ENCODE measurements around the gene IQCM.
"Not testable (repeated sequence)": the region's sequence is repeated elsewhere in the genome, so short reads cannot be mapped to it uniquely, and the experiment has no call there.

Gene IQCM

GRCh38 chr4:149518471-149518870 lies 297.2 kb downstream of the IQCM start:
- Histone ChIP-seq H3K36me3 (ENCODE audit: control insufficient read depth, insufficient read depth, low read length) (no peaks in the 10 kb centered on the region), H3K4me2 (ENCODE audit: low read length) (no peak overlapping the region), H3K9me3 (ENCODE audit: control insufficient read depth, low read length) (no peaks in the 10 kb centered on the region), H3K4me3 (ENCODE audit: low read depth, low read length) (no peak overlapping the region), H3K9ac (no peak overlapping the region), H3K27ac (no peak overlapping the region), H3K4me1 (no peaks in the 10 kb centered on the region), H2AFZ (no peak overlapping the region), H3K27me3 (ENCODE audit: control insufficient read depth, insufficient read depth, low read length) (no peaks in the 10 kb centered on the region), H3K79me2 (no peaks in the 10 kb centered on the region)
- no peak for TF ChIP-seq CTCF (IDR thresholded peaks at IDR 0.05)

DNA sequence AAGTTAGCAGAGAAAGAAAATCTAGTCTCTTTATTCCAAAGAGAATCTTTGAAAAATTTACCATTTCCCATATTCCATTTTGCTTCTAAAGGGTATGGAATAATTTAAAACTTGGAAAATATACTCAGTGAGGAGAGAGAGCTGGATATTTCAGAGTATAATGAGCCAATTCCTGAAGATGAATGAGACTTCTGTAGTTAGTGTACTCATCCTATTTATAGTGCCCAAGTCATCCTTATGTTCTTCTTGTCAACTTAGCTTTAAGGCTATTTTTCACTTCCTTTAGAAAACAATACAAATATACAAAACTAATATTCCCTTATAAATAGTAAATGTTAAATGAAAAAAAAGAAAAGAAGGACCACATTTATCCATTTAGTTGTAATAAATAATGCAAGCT lies 302.6 kb downstream of the IQCM start:
- no peak overlapping the region for H2AFZ ChIP-seq
- H3K79me2 ChIP-seq = no peaks in the 10 kb centered on the region
- H3K27me3 ChIP-seq (ENCODE audit: control insufficient read depth, insufficient read depth, low read length) = no peaks in the 10 kb centered on the region
- H3K4me3 ChIP-seq (ENCODE audit: low read depth, low read length) = no peak overlapping the region
- no peak for TF ChIP-seq CTCF (IDR thresholded peaks at IDR 0.05)
- H3K9ac ChIP-seq = no peak overlapping the region
- no peaks in the 10 kb centered on the region for H3K9me3 ChIP-seq (ENCODE audit: control insufficient read depth, low read length)
- H3K27ac ChIP-seq = no peak overlapping the region
- H3K4me1 ChIP-seq = no peaks in the 10 kb centered on the region
- no peaks in the 10 kb centered on the region for H3K36me3 ChIP-seq (ENCODE audit: control insufficient read depth, insufficient read depth, low read length)
- H3K4me2 ChIP-seq (ENCODE audit: low read length) = no peak overlapping the region

DNA sequence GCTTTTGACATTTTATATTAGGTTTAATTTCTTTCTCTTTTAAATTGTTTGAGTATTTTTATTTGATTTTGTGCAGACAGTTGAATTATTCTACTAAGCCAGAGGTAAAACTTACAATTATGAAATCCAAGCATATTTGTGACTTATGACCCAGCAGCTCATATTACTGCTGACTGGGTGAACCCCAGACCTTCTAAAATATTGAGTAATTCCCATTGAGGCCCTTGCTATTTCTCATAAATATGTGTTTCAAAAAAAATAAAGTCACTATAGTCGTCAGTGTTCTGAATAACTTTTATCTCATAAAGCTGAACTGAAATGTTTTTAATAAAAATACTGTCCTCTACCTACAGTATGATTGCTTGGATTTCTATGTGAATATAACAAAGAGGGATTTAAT lies 303.1 kb downstream of the IQCM start:
- Histone ChIP-seq H3K4me1 (no peaks in the 10 kb centered on the region), H3K9me3 (ENCODE audit: control insufficient read depth, low read length) (no peaks in the 10 kb centered on the region), H3K4me2 (ENCODE audit: low read length) (no peak overlapping the region), H3K9ac (no peak overlapping the region), H3K79me2 (no peaks in the 10 kb centered on the region), H2AFZ (no peak overlapping the region), H3K36me3 (ENCODE audit: control insufficient read depth, insufficient read depth, low read length) (no peaks in the 10 kb centered on the region), H3K27ac (no peak overlapping the region), H3K4me3 (ENCODE audit: low read depth, low read length) (no peak overlapping the region), H3K27me3 (ENCODE audit: control insufficient read depth, insufficient read depth, low read length) (no peaks in the 10 kb centered on the region)
- no peak for TF ChIP-seq CTCF (IDR thresholded peaks at IDR 0.05)

DNA sequence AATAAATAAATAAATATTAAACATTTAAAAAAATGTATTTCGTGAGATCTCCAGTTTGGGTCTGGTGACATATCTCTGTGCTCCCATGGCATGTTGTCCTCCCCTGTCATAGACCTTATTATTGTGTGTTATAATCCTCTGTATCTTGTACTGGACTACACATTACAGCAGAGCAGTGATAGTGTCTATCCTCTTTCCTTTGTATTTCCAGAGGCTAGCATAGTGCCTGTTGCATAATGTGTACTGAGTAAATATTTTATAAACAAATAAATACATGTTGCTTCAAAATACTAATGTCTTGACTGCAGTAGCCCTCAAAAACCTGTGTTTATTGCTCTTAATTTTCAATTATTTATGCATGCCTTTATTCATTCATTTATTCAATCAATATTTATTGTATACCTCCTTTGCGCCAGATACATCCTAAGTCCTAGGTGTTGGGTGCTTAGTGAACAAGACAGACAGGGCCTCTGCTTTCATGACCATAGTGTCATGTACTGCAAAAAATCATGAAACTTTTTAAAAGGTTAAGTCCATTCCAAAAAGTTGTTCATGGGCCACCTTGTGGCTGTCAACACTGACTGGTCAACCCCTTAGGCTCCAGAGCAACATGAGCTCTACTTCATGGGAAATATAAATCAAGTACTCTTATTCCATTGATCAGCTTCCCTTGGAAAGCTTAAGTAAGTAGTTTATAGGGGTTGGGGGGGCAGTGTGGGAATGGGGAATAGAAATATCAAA lies 303.9 kb downstream of the IQCM start:
- no peak overlapping the region for H3K9ac ChIP-seq
- no peak overlapping the region for H3K4me3 ChIP-seq (ENCODE audit: low read depth, low read length)
- H3K4me2 ChIP-seq (ENCODE audit: low read length) = no peak overlapping the region
- no peaks in the 10 kb centered on the region for H3K79me2 ChIP-seq
- H3K36me3 ChIP-seq (ENCODE audit: control insufficient read depth, insufficient read depth, low read length) = no peaks in the 10 kb centered on the region
- H3K9me3 ChIP-seq (ENCODE audit: control insufficient read depth, low read length) = no peaks in the 10 kb centered on the region
- no peak overlapping the region for H3K27ac ChIP-seq
- H2AFZ ChIP-seq = no peak overlapping the region
- H3K4me1 ChIP-seq = no peaks in the 10 kb centered on the region
- no peaks in the 10 kb centered on the region for H3K27me3 ChIP-seq (ENCODE audit: control insufficient read depth, insufficient read depth, low read length)
- TF ChIP-seq CTCF (IDR thresholded peaks at IDR 0.05) = no peak

- H3K36me3 ChIP-seq (ENCODE audit: control insufficient read depth, insufficient read depth, low read length); H3K4me1 ChIP-seq; H3K9me3 ChIP-seq (ENCODE audit: control insufficient read depth, low read length); H2AFZ ChIP-seq; H3K4me2 ChIP-seq (ENCODE audit: low read length); H3K9ac ChIP-seq; H3K27ac ChIP-seq; H3K4me3 ChIP-seq (ENCODE audit: low read depth, low read length); H3K27me3 ChIP-seq (ENCODE audit: control insufficient read depth, insufficient read depth, low read length); H3K79me2 ChIP-seq: not testable (repeated sequence)
These were observed 308.3 kb downstream of the IQCM start for GRCh38 chr4:149507309-149507708.
